Measurements from ENCODE around the gene RFPL2.

DNA sequence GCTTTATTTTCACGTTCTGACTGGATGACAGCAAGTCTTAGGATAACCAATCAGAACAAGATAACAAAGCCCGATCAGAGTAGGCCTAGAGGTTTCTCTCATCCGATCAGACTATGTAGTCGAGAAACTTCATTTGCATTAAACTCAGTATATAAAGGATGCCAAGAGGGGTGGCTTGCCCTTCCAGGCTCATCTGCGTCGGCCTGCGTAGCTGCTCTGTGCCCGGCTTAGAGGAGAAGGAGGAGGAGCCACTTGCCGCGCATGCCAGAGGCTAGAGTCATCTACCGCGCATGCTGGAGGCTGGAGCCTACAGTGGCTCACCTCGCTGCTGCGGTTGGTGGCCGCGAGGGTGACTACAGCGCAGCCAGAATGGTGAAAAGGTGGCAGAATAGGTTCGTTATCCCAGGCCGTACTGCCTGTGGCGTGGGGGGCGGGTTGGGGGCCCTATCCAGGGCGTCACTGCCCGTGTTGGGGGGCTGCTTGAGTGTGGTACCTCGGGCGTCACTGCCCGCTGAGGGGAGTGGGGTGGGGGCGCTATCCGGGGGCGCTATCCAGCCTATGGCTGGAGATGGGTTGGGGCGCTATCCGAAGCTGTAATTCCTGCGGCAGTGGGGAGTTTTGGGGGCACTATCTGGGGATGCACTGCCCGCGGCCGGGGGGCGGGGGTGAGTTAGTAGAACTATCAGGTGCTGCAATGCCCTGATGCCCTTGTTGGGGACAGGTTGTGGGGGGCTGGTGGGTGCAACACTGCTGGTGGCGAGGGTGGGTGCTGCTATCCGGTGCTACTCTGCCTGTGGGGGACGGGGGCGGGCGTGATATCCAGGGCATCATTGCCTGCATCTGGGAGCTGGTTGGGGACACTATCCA lies at the start of gene RFPL2:
- TF ChIP-seq, protein P1, sequence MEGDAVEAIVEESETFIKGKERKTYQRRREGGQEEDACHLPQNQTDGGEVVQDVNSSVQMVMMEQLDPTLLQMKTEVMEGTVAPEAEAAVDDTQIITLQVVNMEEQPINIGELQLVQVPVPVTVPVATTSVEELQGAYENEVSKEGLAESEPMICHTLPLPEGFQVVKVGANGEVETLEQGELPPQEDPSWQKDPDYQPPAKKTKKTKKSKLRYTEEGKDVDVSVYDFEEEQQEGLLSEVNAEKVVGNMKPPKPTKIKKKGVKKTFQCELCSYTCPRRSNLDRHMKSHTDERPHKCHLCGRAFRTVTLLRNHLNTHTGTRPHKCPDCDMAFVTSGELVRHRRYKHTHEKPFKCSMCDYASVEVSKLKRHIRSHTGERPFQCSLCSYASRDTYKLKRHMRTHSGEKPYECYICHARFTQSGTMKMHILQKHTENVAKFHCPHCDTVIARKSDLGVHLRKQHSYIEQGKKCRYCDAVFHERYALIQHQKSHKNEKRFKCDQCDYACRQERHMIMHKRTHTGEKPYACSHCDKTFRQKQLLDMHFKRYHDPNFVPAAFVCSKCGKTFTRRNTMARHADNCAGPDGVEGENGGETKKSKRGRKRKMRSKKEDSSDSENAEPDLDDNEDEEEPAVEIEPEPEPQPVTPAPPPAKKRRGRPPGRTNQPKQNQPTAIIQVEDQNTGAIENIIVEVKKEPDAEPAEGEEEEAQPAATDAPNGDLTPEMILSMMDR (IDR thresholded peaks at IDR 0.05): no peak
- TF ChIP-seq POLR2A (IDR thresholded peaks at IDR 0.05): no peak

All from adrenal gland (tissue), 5 donors.